BLaER1 treated with 17β-estradiol and CSF1 and Interleukin-3, amounts not matched to agents 10 nM and 100 nM (cell line): ENCODE results near the gene EMP1.
A peak's percentile ranks its signal among the peaks of the same experiment; 100 is the strongest.

Experiments used
- H3K27ac ChIP-seq, 11 experiments: shearing (Covaris generic); formaldehyde crosslinking; 2 replicates each; pipeline ENCODE4 v1.8.1; 2022
- H3K27me3 ChIP-seq, 11 experiments: shearing (Covaris generic); formaldehyde crosslinking; 2 replicates each; pipeline ENCODE4 v1.8.1; 2022
- H3K36me3 ChIP-seq, 11 experiments: shearing (Covaris generic); formaldehyde crosslinking; 2 replicates each; pipeline ENCODE4 v1.8.1; 2022
- H3K4me1 ChIP-seq, 10 experiments: shearing (Covaris generic); formaldehyde crosslinking; 2 replicates each; pipeline ENCODE4 v1.8.1; 2022
- H3K4me2 ChIP-seq, 11 experiments: shearing (Covaris generic); formaldehyde crosslinking; 2 replicates each; pipeline ENCODE4 v1.8.1; 2022
- H3K4me3 ChIP-seq, 10 experiments: shearing (Covaris generic); formaldehyde crosslinking; 2 replicates each; pipeline ENCODE4 v1.8.1; 2022
- H3K9ac ChIP-seq, 11 experiments: shearing (Covaris generic); formaldehyde crosslinking; 2 replicates each; pipeline ENCODE4 v1.8.1; 2022
- H3K9me3 ChIP-seq, 11 experiments: shearing (Covaris generic); formaldehyde crosslinking; replicated peaks in 1 of 11; 2 replicates each; pipeline ENCODE4 v1.8.1; 2022
- H4K20me1 ChIP-seq, 11 experiments: shearing (Covaris generic); formaldehyde crosslinking; 2 replicates each; pipeline ENCODE4 v1.8.1; 2022
- Cebpa-rat ChIP-seq, 11 experiments: shearing (Covaris generic); IDR thresholded peaks; 2 replicates each; pipeline ENCODE4 v1.8.1; 2022

EMP1 gene

GRCh38 chr12:13189264-13189663 is 7.3 kb upstream of the EMP1 start:
- no peaks in the 10 kb centered on the region for H3K36me3 ChIP-seq
- H3K4me2 ChIP-seq = peak overlapping the region in 3 of 11 experiments; percentile 7 to 20 (median 16); a peak in 5 of 22 replicates

GRCh38 chr12:13190275-13190674 is 6.3 kb upstream of the EMP1 start:
- Histone ChIP-seq H3K4me3 (no peak overlapping the region), H3K27me3 (no peaks in the 10 kb centered on the region), H3K9me3 (no peaks in the 10 kb centered on the region), H3K4me2 (no peak overlapping the region), H3K36me3 (no peaks in the 10 kb centered on the region), H3K4me1 (peaks cover 19 to 34% (median 28%) of the 10 kb centered on the region in 10 experiments), H3K9ac (no peak overlapping the region), H3K27ac (no peak overlapping the region), H4K20me1 (no peaks in the 10 kb centered on the region)
- no peak for TF ChIP-seq Cebpa-rat (IDR thresholded peaks at IDR 0.05)

More at GRCh38 chr12:13189264-13189663, 7.3 kb upstream of the EMP1 start:
- no peaks in the 10 kb centered on the region for H3K9me3 ChIP-seq
- peaks cover 9 to 24% (median 18%) of the 10 kb centered on the region in 10 experiments for H3K4me1 ChIP-seq
- no peaks in the 10 kb centered on the region for H3K27me3 ChIP-seq
- no peak overlapping the region for H3K9ac ChIP-seq
- no peak for TF ChIP-seq Cebpa-rat (IDR thresholded peaks at IDR 0.05)
- H4K20me1 ChIP-seq = no peaks in the 10 kb centered on the region
- no peak overlapping the region for H3K27ac ChIP-seq
- no peak overlapping the region for H3K4me3 ChIP-seq

DNA sequence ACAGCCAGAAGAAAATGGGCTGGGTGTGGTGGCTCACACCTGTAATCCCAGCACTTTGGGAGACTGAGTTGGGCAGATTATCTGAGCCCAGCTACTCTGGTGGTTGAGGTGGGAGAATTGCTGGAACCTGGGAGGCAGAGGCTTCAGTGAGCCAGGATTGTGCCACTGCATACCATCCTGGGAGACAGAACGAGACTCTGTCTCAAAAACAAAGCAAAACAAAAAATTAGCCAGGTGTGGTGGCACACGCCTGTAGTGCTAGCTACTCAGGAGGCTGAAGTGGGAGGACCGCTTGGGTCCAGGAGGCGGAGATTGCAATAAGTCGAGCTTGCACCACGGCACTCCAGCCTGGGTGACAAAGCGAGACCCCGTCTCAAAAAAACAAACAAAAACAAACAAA is 3.8 kb upstream of the EMP1 start:
- Histone ChIP-seq H3K27ac (no peak overlapping the region), H3K36me3 (no peaks in the 10 kb centered on the region), H3K4me3 (no peak overlapping the region), H3K4me2 (peak overlapping the region in 3 of 11 experiments; percentile 11 to 97 (median 89); a peak in 2 of 22 replicates), H3K9ac (no peak overlapping the region), H3K4me1 (peaks cover 30 to 58% (median 51%) of the 10 kb centered on the region in 10 experiments), H4K20me1 (no peaks in the 10 kb centered on the region), H3K9me3 (no peaks in the 10 kb centered on the region), H3K27me3 (peaks cover 0 to 5% (median 0%) of the 10 kb centered on the region in 11 experiments; a peak in 2 of 22 replicates)
- TF ChIP-seq Cebpa-rat (IDR thresholded peaks at IDR 0.05) = no peak

DNA sequence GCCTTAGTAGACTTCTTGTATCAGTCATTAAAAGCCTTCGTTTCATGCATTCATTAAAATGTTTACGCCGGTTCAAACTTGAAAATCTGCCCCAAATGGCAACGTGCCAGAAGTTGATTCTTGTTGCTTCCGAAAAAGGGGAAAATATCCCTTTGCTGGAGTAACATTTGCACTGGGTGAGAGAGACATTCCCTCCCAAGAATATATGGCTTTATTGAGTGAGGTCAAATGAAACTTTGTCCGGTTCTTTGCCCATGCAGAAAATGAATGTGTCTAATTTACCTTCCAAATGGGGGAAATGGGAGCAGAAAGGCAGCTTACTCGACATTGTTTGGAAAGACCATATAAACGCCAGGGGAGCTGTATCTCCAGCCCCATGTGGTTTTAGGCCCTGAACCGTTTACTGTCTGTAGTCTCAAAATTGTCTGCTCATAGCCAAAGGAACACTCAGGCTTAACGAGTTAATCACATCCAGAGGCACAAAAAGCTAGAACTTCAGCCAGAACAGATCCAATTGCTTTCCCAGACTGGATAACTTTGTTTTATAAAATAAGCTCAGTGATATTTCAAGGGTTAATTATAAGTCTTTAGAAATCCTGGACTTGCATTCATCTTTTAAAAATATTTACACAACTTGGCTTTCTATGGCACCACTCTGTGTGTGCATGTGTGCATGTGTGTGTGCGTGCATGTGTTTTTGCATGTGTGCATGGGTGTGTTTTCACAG is 2.9 kb upstream of the EMP1 start:
- H3K4me2 ChIP-seq = peak overlapping the region; percentile 88 to 99 (median 94)
- H3K27ac ChIP-seq = no peak overlapping the region
- TF ChIP-seq Cebpa-rat (IDR thresholded peaks at IDR 0.05) = no peak

GRCh38 chr12:13194401-13195110 is 2.0 kb upstream of the EMP1 start:
- H3K27ac ChIP-seq = peak overlapping the region in 2 of 11 experiments; percentile 14 to 38; a peak in 1 of 22 replicates
- peaks cover 0 to 10% (median 0%) of the 10 kb centered on the region in 11 experiments; a peak in 4 of 22 replicates for H3K27me3 ChIP-seq
- H3K4me2 ChIP-seq = peak overlapping the region; percentile 88 to 99 (median 94)
- H3K4me1 ChIP-seq = peaks cover 45 to 68% (median 62%) of the 10 kb centered on the region in 10 experiments
- no peaks in the 10 kb centered on the region for H3K36me3 ChIP-seq
- H3K4me3 ChIP-seq = no peak overlapping the region
- peak overlapping the region in 3 of 11 experiments; percentile 2 to 30 (median 20); a peak in 3 of 22 replicates for H3K9ac ChIP-seq
- no peaks in the 10 kb centered on the region for H4K20me1 ChIP-seq
- no peak for TF ChIP-seq Cebpa-rat (IDR thresholded peaks at IDR 0.05)
- no peaks in the 10 kb centered on the region for H3K9me3 ChIP-seq

More for the DNA sequence above, 2.9 kb upstream of the EMP1 start:
- peaks cover 0 to 10% (median 0%) of the 10 kb centered on the region in 11 experiments; a peak in 4 of 22 replicates for H3K27me3 ChIP-seq
- no peaks in the 10 kb centered on the region for H4K20me1 ChIP-seq
- H3K4me1 ChIP-seq = peaks cover 36 to 66% (median 61%) of the 10 kb centered on the region in 10 experiments
- H3K9ac ChIP-seq = no peak overlapping the region
- no peaks in the 10 kb centered on the region for H3K9me3 ChIP-seq
- H3K36me3 ChIP-seq = no peaks in the 10 kb centered on the region
- H3K4me3 ChIP-seq = no peak overlapping the region

GRCh38 chr12:13195250-13195649 is 1.3 kb upstream of the EMP1 start:
- Histone ChIP-seq H3K27ac (peak overlapping the region in 2 of 11 experiments; percentile 83 to 92; a peak in 5 of 22 replicates), H3K27me3 (peaks cover 0 to 10% (median 0%) of the 10 kb centered on the region in 11 experiments; a peak in 4 of 22 replicates), H4K20me1 (peaks cover 0 to 5% (median 0%) of the 10 kb centered on the region in 11 experiments; a peak in 3 of 22 replicates), H3K36me3 (0 out of 22 replicates have a peak, but pooled peaks cover 0 to 2% (median 0%) of the 10 kb centered on the region in 11 experiments), H3K4me3 (no peak overlapping the region), H3K9ac (peak overlapping the region in 1 of 11 experiments; percentile 84; a peak in 2 of 22 replicates), H3K4me2 (peak overlapping the region; percentile 88 to 99 (median 94)), H3K4me1 (peaks cover 52 to 73% (median 66%) of the 10 kb centered on the region in 10 experiments), H3K9me3 (no peaks in the 10 kb centered on the region)
- no peak for TF ChIP-seq Cebpa-rat (IDR thresholded peaks at IDR 0.05)

- peak overlapping the region in 8 of 10 experiments; percentile 51 to 74 (median 62); a peak in 10 of 20 replicates for H3K4me3 ChIP-seq
These were observed 769 bp upstream of the EMP1 start for GRCh38 chr12:13195785-13196129.

DNA sequence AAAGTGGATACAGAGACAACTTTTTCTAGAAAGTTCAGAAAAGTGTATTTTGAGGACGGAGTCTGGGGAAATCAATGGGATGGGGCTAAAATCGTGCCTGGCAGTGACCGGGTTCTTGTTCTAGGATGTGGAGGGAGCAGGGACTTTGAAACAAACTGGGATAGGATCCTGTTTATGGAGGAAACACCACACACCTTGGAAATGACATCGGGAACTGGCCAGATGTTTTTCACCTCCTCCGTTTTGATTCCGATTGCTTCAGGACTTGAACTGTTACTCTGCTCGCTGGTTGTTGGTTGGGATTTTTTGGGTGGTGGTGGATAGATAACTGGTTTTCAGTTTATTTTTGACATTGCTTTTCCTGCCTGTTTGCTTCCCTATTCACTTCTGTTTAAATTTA is 506 bp downstream of the EMP1 start:
- peaks cover 0 to 10% (median 0%) of the 10 kb centered on the region in 11 experiments; a peak in 2 of 22 replicates for H3K36me3 ChIP-seq
- H3K9ac ChIP-seq = peak overlapping the region; percentile 41 to 90 (median 62); a peak in 18 of 22 replicates
- peak overlapping the region in 10 of 11 experiments; percentile 31 to 92 (median 70); a peak in 19 of 22 replicates for H3K27ac ChIP-seq
- H3K27me3 ChIP-seq = peaks cover 0 to 10% (median 0%) of the 10 kb centered on the region in 11 experiments; a peak in 4 of 22 replicates
- peaks cover 70 to 87% (median 81%) of the 10 kb centered on the region in 10 experiments for H3K4me1 ChIP-seq
- no peaks in the 10 kb centered on the region for H3K9me3 ChIP-seq
- no peak for TF ChIP-seq Cebpa-rat (IDR thresholded peaks at IDR 0.05)
- peak overlapping the region; percentile 6 to 74 (median 54); a peak in 19 of 20 replicates for H3K4me3 ChIP-seq
- peaks cover 0 to 22% (median 0%) of the 10 kb centered on the region in 11 experiments; a peak in 5 of 22 replicates for H4K20me1 ChIP-seq
- H3K4me2 ChIP-seq = peak overlapping the region; percentile 88 to 99 (median 94)

More at GRCh38 chr12:13195785-13196129, 769 bp upstream of the EMP1 start:
- peak overlapping the region; percentile 88 to 99 (median 94) for H3K4me2 ChIP-seq
- H3K4me1 ChIP-seq = peaks cover 57 to 78% (median 71%) of the 10 kb centered on the region in 10 experiments
- 0 out of 22 replicates have a peak, but pooled peaks cover 0 to 5% (median 0%) of the 10 kb centered on the region in 11 experiments for H3K36me3 ChIP-seq
- H3K27ac ChIP-seq = peak overlapping the region; percentile 59 to 92 (median 69)
- H3K27me3 ChIP-seq = peaks cover 0 to 10% (median 0%) of the 10 kb centered on the region in 11 experiments; a peak in 4 of 22 replicates
- H3K9me3 ChIP-seq = no peaks in the 10 kb centered on the region
- peak overlapping the region; percentile 55 to 90 (median 65) for H3K9ac ChIP-seq
- H4K20me1 ChIP-seq = peaks cover 0 to 10% (median 0%) of the 10 kb centered on the region in 11 experiments; a peak in 4 of 22 replicates
- no peak for TF ChIP-seq Cebpa-rat (IDR thresholded peaks at IDR 0.05)
